RKO (cell line): ENCODE data around the gene C10orf143.

Experiments
- DNase-seq: peaks from one replicate; pipeline ENCODE4 v3.0.0-alpha.2; 2016; ENCODE audit warnings: low spot score

The C10orf143 gene

DNA sequence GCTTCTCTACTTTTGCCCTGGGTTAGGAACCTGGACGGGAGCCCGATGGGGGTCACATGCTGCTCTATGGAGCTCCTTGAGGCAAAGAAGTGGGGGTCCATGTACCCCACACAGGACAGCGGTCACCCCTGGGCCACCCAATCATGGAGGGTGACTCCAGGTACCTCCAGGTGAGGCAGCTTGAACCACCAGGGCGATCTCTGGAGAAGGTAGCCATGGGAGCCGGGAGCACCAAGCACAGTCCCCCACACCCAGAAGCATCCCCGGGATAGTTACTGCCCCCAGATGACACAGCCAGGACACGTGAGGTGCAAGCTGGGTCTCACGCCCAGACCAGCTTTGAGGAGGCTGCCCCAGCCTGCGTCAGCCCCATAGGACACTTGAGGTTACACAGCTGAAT, 58.4 kb downstream of the C10orf143 start:
- no peak for DNase-seq

DNA sequence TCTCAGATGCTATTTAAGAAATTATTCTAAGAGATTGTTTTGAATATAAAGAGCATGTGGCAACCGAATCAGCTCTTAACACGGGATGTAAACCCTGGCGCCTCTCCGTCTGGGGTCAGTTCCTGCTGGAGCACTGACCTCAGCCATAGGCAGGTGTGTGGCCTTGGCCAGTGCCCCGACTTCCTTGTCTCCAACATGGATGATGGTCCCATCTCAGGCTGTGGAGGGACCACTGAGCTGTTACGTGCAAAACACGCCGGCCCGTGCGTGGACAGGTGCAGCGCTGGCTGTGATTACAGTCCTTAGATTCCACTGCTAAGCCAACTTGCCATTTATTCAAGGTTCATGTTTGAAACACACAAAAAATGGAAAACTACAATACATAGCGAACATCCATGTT, 59.9 kb downstream of the C10orf143 start:
- no peak for DNase-seq

GRCh38 chr10:130049987-130050386, 60.6 kb downstream of the C10orf143 start:
- DNase-seq, result no peak

GRCh38 chr10:130049244-130049643, 61.4 kb downstream of the C10orf143 start:
- no peak for DNase-seq

DNA sequence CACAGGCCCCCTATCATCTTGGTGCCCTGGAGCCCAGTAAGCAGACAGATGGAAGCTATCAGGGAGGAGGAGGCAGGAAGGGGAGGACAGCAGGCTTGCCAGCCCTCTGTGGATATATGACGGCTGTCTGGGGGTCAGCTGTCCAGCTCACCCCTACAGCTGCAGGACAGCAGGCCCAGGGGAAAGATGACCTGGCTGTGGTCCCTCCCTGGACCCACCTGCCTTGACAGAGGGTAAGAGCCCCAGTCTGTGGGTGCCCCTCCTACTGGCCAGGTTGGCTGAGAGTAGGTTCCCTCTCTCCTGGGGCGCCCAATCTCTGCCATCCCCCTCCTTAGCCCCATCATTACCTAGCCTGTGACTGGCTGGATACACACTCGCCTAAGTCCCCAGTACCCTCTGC, 62.5 kb downstream of the C10orf143 start:
- no peak for DNase-seq

DNA sequence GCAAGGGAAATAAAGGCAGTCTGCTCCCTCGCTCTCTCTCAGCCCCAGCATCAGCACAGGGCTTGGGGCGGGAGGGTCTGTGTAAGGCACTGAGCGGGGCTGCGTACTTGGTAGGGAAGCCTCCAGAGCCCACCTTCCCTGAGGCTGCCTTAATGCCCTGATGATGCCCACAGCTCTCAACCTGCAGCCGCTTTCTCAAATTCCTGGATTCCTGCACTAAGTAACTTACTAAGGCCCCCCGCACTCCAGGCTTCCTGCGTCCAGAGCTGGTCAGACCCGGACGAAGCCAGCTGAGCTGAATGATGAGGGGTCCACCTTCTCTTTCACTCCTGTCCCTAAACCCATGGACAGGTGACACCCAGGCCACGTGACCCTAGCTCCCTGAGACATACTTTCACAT, 63.3 kb downstream of the C10orf143 start:
- no peak for DNase-seq

- no peak for DNase-seq
These were observed 64.0 kb downstream of the C10orf143 start for GRCh38 chr10:130046591-130046990.

DNA sequence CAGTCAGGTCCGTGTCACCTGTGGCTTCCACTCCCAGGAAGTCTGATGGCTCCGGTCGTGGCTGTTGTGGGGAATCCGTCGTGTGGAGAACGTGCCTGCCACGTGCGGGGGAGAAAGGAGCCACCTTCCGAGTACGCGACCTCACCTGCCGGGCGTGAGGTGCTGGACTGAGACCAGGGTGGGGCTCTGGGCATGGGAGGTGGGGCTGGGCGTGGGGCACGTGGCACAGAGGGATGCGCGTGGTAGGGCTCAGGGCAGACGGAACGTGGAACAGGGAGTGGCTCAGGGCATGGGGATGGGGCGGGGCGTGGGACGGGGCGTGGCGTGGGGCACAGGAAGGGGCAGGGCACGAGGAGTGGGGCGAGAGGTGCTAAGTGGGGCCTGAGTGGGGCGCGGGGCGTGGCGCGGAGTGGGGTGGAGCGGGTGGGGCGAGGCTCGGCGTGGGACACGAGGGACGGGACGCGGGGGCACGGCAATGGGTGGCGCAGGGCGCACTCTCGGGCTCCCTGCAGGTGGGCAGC, 64.8 kb downstream of the C10orf143 start:
- DNase-seq, result no peak

DNA sequence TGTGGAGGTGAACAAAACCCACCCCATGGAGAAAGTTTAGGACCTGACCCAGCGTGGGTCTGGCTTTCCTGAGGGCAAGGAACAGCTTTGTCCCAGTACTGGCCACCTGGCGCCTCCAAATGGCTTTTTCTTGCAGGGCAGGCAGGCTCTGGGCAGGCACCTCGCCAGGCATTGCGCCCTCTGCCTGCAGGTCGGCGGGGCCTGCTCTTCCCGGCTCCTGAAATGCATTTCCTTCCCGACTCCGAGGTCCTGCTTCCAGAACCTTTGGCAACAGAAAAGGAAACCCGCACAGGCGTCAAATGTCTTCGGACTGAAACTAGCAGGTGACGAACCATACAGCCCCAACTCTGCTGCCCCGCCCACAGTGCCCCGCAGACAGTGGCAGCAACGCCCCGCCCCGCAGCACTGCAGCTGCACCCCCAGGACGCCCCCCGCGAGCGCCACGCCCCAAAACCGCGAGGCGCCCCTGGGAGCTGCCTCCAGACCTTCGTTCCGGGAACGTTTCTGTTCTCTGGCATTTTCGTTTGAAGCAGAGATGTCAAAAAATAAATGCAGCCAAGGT, 65.5 kb downstream of the C10orf143 start:
- DNase-seq, result peak; percentile 22

DNA sequence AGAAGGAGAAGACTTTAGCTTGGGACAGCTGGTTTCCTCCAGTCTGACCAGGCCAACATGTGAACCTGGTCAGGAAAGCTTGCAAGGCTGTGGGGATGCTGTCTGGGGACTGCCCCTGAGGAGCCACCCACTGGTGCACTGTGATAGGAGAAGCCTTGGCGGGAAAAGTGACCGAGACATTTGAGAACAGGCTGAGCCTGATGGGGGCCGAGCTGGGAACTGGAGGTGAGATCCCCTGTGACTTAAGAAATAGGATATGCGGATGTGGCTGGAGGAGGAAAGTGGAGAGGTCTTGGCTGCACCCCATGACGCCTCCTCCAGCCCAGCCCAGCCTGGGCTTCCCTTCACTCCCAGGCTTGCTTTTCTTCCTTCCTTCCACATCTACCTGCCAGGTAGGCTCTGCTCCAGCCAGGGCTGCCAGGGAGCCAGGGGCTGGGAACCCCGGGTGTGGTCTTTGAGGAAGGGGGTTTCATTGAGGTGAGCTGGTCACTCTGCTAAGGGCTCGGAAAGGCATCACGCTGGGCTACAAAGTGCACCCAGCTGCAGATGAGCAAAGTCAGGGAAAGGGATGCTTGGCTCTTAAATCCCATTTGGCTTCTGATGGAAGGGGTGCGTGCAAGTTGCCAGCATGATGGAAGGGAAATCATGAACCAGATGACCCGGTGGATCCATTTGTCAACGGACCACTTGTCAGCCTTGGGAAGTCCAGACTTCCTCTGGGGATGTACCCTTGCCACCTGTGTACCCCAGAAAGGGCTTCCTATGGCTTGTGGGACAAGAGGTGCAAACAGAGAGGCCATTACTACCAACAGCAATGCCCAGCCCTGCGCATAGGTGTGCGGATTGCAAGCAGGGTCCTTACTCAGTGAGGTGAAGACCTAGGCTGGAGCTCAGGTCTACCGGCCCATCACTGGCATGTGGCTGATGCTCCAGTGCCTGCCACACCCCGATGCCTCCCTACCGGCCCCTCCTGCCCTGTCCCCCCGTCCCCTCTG, 66.3 kb downstream of the C10orf143 start:
- DNase-seq, result no peak

GRCh38 chr10:130043491-130043890, 67.1 kb downstream of the C10orf143 start:
- no peak for DNase-seq

DNA sequence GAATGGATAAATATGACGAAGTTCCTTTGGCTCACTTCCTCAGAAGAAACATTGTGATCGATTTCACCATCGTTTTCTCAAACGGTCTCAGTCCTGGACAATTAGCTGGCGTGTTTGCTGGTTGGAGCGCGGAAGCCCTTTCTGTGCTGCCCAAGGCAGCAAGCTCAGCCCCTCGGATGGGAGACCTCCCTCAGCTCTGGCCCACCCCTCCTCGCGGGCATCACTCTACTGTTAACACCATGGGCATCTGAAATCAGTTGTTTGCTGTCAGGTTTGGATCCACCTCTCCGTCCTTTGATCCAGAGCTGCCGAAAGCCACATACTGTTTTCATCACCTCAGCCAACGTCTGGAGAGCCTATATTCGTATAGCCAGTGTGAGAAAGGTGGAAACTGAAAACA, 68.2 kb downstream of the C10orf143 start:
- no peak for DNase-seq

DNA sequence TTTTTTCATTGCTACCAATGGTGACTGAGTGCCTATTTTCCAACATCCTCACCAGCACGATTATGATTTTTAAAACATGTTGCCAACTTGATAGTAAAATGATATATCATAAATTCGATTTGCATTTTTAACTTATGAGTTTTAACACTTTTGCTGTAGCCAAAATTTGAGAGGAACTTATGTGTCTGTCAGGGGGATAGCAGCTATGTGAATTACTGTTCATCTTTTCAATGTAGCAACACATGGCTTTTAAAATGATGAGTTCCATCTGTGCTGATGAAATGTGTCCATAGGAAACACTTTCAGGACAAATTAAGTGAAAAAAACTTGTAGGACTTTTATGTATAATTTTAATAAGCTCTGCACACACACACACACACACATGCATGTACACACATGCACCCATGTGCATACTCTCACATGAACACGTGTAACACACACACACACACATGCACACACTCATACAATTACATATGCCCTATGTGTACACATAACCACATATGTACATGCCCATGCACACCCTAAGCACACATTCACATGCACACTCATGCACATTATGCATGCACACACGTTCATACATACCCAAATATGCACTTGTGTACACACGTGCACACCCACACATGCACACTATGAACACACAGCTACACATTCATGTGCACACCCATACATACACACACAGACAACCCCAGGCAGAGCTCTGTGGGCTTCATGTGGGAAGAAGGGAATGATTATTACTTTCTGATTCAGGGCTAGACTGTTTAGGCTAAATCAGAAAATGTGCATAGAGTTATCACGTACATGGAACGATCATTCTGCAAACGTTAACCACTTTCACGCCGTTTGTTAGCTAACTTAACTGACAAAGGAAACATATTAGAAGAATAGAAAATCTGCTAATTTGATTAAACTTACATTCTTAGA, 68.9 kb downstream of the C10orf143 start:
- no peak for DNase-seq

DNA sequence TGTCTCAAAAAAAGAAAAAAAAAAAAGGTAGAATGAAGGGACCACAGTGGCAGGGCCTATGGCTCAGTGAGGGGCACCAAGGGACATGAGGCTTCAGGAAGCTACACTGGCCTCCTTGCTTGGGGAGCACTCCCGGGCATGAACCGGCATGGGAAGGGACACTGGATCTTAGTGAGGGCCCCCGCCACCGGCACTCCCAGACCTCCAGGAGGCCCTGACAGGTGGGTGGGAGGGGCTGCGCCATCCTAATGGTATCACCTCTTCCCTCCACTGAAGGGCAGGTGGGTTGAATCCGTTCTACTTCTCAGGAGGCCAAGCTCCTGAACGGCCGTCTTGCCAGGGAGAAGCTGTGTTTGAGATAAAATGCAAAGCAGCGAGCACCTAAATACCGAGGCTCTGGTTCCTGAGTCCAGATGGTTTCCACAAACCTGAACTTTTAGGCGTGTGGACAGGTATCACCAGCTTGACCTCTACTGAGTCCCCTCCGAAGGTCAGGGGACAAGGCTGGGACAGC, 69.8 kb downstream of the C10orf143 start:
- DNase-seq, result no peak

DNA sequence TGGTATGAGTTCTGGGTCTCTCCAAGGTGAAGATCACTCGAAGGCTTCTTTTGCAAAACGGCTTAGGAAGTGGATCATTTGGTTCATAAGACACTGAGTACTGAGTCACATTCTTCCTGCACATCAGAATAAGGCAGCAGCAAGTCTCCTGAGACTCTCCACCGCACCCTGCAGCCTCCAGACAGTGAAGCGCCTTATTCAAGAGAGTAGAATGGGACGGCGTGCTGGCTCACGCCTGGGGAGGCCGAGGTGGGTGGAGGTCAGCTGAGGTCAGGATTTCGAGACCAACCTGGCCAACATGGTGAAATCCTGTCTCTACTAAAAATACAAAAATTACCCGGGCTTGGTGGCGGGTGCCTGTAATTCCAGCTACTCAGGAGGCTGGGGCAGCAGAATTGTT, 70.3 kb downstream of the C10orf143 start:
- DNase-seq, result no peak

DNA sequence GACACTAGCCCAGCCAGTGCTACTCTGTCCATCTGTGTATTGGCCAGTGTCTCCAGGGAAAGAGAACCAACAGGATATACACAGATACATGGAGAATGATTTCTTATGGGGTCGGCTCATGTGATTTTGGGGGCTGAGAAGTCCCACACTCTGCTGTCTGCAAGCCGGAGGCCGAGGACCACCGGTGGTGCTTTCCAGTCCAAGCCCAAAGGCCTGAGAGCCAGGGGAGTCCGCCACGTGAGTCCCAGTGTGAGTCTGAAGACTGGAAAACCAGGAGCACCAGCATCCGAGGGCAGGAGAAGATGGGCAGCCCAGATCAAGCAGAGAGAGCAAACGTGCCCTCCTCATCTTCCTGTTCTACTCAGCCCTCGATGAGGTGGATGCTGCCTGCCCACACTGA, 71.5 kb downstream of the C10orf143 start:
- DNase-seq, result no peak

- DNase-seq, result no peak
These were observed 72.0 kb downstream of the C10orf143 start for GRCh38 chr10:130038611-130039109.

GRCh38 chr10:130038019-130038555, 72.5 kb downstream of the C10orf143 start:
- no peak for DNase-seq

DNA sequence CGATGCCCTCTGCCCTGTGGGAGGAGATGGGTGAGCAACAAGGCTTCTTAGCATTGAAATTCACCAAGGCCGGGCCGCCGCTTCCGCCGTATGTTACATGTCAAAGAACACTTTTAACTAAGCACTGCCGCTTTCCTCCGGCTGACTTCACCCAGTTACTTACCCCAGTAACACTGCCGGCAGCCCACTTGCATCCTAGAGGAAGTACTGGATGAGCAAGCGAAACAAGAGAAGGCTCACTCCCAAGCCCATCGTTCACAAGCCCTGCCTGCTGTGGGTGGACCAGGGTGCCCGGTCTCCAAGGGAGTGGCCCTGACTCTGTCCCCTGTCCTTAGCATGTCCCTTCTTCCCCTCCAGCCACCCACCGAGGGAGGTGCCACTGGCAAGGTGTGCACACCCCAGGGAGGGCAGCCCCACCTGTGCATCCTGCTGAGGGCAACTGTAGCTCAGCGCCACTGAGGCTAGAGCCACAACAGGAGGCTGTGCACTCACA, 73.4 kb downstream of the C10orf143 start:
- DNase-seq, result no peak

DNA sequence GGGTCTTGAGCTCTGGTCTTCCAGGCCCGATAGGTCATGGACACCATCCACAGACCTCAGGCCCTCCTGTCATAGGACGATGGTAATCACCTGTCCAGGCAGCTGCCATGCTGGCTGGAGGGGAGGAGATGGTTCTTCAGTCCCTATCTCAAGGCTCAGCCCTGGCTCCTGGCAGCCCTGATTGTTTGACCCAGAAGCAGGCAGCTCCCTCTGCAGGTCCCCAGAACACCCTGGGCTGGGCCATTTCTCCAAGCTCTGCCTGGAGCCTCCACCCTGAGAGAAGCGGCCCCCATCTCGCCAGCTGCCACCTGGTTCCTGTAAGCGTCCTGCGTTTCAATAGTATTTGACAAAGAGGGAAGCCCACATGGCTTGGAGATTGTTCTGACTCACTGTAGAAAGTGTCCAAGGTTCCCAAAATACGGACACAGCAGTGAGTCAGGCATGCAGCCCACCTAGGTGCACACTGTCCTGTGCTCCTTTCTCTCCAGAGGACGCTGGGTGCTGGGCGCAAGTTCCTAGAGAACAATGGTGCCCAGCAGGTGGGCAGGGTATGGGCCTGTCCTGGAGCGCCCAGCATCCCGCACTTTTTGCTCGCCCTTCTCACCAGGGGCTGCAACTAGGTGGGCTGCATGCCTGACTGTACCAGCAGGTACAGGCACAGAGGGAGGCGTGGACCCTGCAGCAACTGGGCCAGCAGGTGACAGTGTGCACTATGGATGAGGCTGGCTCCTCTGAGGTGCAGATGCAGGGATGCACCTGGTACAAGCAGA, 74.1 kb downstream of the C10orf143 start:
- no peak for DNase-seq

- no peak for DNase-seq
These were observed 81.4 kb downstream of the C10orf143 start for GRCh38 chr10:130029209-130029608.
